ENCODE measurements around the gene HDAC7.

The HDAC7 gene

GRCh38 chr12:47776471-47777143 is 43.1 kb downstream of the HDAC7 start:
- DNase-seq, result no peak

- DNase-seq, result no peak
Observed at GRCh38 chr12:47775100-47775911, 44.4 kb downstream of the HDAC7 start.

- no peak for DNase-seq
Observed at GRCh38 chr12:47774663-47775062, 45.0 kb downstream of the HDAC7 start.

GRCh38 chr12:47773858-47774580 is 45.7 kb downstream of the HDAC7 start:
- no peak for DNase-seq

- DNase-seq, result peak in 1 of 2 experiments; percentile 19
Observed at GRCh38 chr12:47773062-47773857, 46.4 kb downstream of the HDAC7 start, which contains the start of gene SLC48A1. Gene SLC48A1, plus strand, starts transcription at chr12:47773238. Its CDS starts 67 bp downstream, at chr12:47773305.

- no peak for DNase-seq
Observed at GRCh38 chr12:47772738-47773061, 47.0 kb downstream of the HDAC7 start.

GRCh38 chr12:47772094-47772660 is 47.5 kb downstream of the HDAC7 start:
- DNase-seq, result no peak

GRCh38 chr12:47771304-47771703 is 48.4 kb downstream of the HDAC7 start:
- no peak for DNase-seq

- DNase-seq, result no peak
Observed at GRCh38 chr12:47770086-47770726, 49.5 kb downstream of the HDAC7 start.

- DNase-seq, result no peak
Observed at GRCh38 chr12:47769234-47770085, 50.2 kb downstream of the HDAC7 start.

GRCh38 chr12:47768323-47768811 is 51.3 kb downstream of the HDAC7 start:
- no peak for DNase-seq

GRCh38 chr12:47767216-47767724 is 52.4 kb downstream of the HDAC7 start:
- DNase-seq, result no peak

GRCh38 chr12:47766502-47767215 is 53.0 kb downstream of the HDAC7 start:
- no peak for DNase-seq

GRCh38 chr12:47763481-47764346 is 56.0 kb downstream of the HDAC7 start:
- DNase-seq, result no peak

- no peak for DNase-seq
Observed at GRCh38 chr12:47762850-47763465, 56.7 kb downstream of the HDAC7 start.

- no peak for DNase-seq
Observed at GRCh38 chr12:47758834-47759690, 60.6 kb downstream of the HDAC7 start, which contains the start of gene RAPGEF3. Gene RAPGEF3, minus strand, starts transcription at chr12:47758880. Its CDS starts 324 bp downstream, at chr12:47758556.

GRCh38 chr12:47758584-47758833 is 61.2 kb downstream of the HDAC7 start:
- DNase-seq, result no peak

All from cerebellar nuclear complex (tissue), 1 donor.